Non-pigmented ciliary epithelial cell (primary cell): ENCODE measurements around the gene LPAR5.

Experiments used
- DNase-seq: peaks from one replicate; pipeline ENCODE4 v3.0.0-alpha.2; 2010; ENCODE audit warnings: low read depth

LPAR5 gene

DNA sequence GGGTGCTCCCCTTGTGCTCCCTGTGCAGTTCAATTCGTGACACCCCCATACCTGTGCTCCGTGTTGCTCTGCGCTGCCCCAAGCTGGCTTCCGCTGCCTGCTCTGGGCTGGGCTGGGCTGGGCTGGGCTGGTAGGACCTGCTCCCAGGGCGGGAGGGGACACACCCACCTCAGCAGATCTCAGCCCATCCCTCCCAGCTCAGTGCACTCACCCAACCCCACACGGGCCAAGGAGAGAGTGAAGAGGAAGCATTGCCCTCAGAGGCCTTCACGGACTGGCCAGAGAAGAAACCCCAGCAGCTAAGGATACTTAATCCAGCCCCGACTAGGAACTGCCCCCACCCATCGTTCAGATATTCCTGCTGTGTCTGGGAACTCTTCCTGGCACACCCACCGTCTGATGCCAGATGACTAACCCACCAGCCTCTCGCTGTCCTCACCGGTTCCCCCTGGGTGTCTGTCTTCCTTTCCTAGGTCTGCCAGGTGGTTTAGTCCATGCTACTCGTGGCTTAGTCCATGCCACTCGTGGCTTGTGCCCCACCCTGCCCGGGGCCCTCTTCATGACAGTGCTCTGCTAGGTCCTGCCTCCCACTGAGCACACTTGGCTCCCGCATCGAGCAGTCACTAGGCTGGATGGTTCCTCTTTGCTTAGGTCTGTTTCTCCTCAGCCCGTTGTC lies at the start of gene LPAR5:
LPAR5 (minus strand) TSS at position 104 of the 676 bp plus-strand sequence. CDS start 14,711 bp downstream, outside the sequence.
- DNase-seq: no peak

DNA sequence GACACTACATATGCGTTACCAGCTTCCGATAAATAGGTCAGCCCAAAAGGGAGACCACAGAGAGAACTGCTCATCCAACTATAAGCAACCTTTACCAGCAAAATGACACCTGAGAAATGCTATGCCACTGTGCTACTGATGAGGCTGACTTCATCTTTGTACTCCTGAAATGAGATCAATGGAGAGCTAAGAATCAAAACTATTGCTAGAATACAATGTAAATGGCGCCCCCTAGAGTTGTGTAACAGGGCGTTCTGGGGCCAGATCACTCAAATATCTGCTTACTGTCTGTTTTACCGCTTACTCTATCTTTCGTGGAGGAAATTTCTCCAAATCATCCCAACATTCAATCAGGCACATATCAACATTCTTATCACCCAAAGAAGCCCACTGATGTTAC lies 48.9 kb upstream of the LPAR5 start:
- no peak for DNase-seq

DNA sequence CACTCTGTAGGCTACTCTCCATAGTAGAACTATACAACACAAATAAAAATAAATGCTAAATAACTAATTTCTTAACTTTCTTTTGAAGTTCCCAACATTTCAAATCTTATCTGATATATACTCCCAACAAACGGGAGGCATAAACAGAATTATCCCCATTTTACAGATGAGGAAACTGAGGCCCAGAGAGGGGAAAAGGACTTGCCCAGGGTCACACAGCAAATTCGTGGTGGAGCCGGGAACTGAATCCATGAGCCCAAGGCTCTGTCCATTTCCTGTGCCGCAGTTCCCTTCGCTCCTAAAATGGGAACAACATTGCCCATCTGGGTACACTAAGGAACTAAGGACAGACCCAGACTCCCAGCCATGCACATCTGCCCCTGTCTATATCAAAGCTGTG lies 41.2 kb upstream of the LPAR5 start:
- DNase-seq: no peak

DNA sequence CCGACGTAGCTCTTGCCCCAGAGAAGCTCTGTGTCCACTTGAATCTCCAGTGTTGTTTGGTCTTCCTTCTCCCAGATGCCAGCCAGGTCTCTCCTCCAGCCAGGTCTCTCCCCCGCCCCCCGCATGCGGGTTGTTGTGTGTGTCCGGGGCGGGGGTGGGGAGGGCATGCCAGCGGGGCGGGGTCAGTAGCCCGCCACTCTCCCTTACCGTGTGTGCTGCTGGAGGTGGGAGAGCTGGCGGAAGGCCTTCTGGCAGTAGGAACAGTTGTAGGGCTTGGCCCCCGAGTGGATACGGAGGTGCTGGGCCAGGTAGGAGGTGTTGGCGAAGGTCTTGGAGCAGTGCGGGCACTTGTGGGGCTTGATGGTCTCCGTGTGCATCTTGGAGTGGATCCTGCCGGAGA lies 36.4 kb upstream of the LPAR5 start:
- DNase-seq: no peak

DNA sequence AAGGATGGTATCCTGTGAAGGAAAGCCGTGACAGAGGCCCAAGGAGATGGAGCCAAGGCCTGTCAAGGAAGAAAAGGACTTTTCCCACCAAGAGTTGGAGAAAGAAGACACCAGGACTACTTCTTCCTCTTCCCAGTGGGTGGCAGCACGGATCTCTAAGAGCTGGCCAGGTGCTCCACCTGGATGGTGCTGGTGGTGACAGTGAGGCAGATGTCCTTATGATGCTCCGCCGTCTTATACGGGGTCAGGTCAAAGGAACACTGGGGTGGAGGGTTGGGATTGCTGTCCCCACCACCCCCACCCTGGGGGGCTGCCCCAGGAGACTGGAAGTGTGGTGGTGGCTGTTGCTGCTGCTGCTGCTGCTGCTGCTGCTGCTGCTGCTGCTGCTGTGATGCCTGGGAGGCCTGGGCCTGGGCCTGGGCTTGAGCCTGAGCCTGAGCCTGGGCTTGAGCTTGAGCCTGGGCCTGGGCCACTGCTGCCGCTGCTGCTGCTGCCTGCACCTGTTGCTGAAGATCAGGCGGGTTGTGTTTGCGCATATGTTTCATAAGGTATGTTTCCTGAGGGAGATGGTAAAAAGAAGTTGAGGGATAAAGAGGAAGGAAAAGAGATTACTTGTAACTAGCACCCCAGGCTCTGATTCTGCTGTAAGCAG lies 31.9 kb upstream of the LPAR5 start:
- DNase-seq: no peak

DNA sequence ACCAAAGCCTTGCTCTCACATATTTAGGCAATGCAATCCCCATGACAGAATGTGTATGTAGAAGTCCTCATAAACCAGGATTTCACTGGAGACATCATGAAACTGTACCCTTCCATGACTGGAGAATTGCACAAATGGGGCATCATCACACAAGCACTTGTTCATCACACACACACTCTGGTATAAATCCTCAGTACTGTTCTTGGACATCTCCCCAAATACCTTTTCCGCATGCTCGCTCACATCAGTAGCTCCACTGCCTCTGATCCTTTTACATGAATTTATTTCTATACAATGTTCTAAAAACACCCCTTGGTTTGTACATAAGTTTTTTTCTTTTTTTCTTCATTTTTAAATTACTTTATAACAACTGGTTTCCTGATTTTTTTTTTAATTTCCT lies 30.5 kb upstream of the LPAR5 start:
- no peak for DNase-seq

DNA sequence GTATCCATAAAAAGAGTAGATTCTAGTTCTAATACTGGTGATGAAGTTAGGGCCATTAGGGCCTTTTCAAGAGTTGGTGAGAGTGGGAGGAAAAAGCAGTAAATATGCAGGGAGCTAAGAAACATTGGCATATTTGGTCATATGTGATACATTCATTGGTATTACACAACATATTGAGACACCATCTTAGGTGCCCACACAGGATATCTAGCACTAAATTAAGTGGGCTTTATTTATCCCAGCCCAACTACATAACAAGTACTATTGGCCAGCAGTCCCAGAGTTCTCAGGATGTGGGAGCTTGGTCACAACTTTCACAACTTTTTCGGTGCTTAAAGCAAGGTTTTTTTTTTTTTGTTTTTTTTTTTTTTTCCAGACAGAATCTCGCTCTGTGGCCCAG lies 29.1 kb upstream of the LPAR5 start:
- DNase-seq: no peak

DNA sequence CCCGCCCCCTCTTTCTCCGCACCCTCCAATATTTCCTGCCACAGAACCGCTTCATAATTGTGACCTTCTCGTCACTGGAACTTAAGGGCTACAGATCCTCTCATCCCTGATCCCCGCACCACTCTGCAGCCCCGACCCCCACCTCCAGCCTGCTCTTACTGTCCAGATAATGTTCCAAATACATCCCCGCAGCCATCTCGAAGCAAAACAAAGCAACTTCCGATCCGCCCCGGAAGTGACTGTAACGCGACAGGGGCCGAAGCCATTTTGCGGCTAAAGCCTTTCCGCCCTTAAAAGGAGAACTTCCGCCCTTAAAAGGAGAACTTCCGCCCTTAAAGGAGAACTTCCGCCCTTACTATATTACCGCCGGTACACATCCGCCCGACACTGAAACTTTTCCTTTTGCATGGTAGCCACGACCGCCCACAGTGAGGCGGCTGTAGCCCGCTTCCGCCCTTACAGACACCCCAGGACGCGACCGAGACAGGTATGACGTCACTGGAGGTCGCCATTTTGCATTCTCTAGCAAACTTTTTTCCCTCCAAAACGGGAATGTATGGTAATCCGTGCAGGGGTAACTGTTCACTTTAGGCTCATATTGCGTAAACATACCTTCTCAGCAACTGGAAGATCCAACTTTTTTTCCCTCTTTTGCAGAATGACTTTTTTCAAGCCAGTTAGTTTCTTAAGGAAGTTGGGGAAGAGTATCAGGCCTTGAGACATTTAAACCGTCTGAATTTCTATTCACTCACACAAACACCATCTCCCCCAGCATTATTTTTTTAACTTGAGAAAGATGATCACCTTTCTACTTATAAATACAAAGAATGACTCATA lies 27.4 kb upstream of the LPAR5 start, which contains the start of gene ING4:
ING4 (minus strand) TSS at position 214 of the 837 bp plus-strand sequence; CDS start at position 196, 18 bp downstream.
- peak; percentile 95 for DNase-seq

DNA sequence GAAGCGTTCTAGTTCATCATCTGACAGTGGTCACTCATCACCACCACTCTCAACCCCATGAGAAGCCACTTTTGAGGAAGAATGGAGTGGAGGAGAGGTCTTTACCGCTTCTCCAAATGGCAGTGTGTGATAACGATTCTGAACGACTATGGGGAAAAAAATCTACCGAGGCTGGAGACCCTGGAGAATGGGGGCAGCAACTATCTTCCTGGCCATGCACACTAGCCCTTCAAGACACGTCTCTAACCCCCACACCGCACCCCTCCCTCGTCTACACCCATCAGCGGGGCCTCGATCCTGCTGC lies 26.8 kb upstream of the LPAR5 start:
- DNase-seq: no peak

DNA sequence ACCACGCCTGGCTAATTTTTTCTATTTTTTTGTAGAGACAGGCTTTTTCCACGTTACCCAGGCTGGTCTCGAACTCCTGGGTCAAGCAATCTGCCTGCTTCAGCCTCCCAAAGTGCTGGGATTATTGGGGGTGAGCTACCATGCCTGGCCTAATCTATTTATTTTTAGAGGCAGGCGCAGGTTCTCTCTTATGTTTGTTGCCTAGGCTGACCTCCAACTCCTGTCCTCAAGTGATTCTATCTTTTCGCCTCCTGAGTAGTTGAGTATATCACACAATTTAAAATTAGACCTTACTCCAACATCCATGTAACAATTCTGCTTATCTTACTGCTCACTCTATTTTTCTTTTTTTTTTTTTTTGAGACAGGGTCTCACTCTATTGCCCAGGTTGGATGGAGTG lies 18.2 kb upstream of the LPAR5 start:
- no peak for DNase-seq

DNA sequence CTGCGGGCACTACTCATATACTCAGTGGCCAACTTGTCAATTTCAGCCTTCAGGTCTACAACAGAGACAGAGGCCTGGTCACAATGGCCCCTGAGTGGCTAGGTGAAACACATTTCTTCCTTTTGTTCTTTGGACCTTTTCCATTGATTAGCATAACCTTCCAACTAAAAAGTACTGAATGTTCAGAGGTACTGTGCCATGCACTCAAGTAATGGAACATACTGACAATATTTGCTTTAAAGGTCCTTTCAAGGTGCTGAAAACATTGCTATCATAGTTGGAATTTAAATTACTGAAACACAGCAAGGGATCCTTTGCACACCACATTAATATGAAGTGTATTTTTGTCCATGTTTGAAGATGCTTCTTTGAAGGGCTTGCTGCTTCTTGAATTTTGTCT lies 17.6 kb upstream of the LPAR5 start:
- no peak for DNase-seq

DNA sequence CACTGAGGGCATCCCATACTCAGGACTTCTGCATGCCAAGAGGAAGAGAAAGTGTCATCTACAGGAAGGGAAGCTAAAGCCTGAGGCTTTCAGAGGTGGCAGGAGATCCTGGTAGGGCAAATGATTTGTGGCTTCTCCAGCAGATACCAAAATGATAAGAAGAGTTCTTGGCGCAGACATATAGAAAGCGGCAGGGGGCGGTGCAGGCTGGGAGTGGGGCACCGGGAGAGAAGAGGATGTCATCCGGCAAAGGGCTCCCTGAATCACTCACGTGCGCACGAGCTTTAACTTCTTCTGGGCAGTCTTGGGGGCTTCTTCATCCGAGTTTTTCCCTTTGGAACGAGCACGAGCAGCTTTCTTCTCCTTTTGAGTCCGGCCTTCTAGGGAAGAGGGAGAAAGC lies 16.6 kb upstream of the LPAR5 start:
- DNase-seq: no peak

DNA sequence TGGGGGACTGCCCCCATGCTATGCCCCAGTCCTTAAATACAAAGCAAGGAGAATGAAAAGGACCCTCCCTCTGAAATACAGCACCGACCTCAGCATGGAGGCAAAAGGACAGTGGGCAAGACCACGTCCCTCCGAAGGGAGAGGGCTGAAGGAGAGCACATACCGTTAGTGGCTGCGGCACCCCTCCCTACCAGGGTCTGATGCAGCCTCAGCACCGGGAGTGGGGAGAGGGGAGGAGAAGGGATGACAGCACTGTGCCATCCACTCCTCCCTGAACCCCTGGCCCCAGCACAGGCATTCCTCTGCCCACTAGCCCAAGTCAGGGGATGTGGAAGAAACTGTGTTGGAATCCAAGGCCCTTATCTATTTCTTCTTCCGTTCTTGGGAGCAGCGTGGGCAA lies 15.1 kb upstream of the LPAR5 start:
- no peak for DNase-seq

DNA sequence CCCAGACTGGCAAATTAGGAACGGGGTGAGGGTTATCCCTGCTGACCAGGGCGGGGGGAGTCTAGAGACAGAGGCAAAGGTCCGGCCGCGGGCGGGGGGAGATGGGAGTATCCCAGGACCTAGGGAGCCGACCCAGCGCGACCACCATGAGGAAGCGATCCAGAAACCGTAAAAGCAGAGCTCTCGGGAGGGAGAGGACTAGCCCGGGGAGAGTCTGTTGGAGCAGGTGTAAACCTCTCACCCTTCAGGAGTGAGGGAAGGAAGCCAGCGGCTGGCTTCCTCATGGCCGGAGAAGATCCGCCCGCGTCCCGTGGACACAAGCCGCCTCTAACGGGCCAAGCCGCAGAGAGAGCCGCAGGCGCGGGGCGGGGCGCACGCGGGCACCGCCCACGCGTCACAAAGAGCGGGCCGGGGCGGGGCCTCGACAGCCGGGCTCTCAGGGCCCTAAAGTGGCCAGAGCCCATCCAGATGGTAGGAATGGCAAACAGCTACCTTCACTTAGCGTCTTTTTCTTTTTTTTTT lies 11.4 kb upstream of the LPAR5 start, which contains the start of gene ACRBP:
ACRBP (minus strand) TSS at position 350 of the 522 bp plus-strand sequence; CDS start at position 284, 66 bp downstream.
- DNase-seq: no peak

DNA sequence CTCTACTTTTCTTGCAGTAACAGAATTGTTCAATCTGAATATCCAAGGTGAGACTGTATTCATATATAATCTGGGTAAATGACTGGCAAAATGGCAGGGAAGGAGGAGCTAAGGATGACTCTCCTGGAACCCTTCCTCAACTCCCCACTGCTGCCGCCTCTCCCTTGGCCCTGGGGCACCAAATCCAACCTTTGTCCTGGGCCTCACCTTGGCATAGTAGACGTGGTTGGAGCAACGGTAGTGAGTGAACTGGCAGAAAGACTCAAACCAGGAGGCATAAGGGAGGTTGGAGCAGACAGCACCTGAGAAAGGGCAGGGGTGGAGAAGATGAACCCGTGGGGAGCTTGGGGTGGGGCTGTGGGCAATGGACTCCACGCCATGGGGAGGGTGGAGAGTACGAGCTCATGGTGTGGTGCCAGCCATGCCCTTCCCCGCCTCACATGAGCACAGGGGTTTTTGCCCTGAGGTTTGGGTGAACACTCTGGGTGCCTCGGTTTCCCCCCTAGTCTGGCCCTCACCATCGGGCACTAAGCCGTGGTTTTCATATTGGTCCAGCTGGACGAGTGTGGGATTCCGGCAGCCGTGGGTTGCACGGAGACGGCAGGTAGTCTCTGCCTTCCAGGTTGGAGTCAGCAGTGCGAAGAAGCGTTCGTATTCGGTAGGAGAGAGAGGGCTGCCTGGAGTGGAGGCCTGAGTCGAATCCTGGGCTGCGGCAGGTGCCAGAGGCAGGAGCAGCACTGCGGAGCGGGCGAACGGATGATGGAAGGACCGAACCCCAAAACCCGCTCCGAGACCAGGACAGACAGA lies 10.7 kb upstream of the LPAR5 start:
- no peak for DNase-seq

DNA sequence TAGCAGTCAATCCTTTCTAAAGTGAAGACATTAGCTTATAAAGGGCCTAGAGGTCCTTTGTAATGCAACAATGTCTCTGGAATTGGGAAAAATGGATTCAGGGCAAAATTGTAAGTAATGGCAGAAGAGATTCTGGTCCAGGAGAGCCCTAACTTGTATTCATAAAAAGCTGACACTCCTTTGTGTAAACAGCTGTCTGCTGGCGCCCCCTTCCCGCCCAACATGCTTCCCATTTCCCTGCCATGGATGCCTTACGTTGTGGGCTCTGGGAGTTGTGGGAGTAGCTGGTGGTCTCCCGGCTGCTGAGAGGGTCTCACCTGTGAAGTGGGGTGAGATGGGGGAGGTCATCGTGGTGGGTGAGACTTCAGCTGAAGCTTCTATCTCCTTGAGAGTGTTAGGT lies 9.1 kb upstream of the LPAR5 start:
- DNase-seq: no peak

DNA sequence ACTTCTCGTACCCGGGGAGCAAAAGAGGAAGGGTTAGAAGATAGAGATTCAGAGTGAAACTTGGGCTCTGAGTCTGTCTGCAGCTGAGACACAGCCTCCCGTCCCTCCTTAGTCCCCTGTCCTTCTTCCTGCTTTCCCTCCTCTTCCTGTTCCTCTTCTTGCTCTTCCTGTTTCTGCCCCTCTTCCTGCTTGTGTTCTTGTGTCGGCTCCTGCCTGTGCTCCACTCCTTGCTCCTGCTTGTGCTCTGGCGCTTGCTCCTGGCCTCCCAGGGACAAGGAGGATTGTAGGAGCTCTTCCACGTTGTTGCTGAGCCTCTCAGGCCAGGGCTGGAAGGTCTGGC lies 8.5 kb upstream of the LPAR5 start:
- no peak for DNase-seq

DNA sequence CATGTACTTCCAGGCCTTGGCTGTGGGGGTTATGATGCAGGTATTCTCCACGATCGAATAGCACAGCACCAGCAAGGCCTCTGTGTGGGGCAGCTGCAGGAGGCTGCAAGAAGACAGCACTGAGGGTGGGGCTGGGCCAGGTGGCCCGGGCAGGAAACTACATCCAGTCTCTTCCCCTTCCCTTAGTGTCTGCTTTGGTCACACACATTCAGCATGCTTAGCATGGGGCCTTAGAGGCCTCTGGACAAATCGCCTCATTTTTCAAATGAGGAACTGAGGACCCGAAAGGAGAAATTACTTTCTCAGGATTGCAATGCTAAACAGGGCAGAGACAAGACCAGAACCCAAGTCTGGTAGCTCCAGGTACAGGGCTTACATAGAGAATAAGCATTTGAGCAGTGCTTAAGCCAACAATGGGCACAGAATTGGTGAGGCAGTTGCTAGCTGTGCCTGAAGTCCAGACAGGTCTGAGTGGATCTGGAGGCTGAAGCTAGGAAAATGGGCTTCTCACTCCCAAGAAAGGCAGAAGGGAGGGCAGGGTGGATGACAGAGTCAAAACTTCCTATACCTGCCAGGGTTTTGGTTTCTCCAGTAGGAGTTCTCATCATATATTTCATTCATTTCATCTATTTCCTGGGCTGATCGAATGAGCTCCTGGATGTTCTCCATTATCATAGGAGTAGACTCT lies 8.0 kb upstream of the LPAR5 start:
- DNase-seq: no peak

DNA sequence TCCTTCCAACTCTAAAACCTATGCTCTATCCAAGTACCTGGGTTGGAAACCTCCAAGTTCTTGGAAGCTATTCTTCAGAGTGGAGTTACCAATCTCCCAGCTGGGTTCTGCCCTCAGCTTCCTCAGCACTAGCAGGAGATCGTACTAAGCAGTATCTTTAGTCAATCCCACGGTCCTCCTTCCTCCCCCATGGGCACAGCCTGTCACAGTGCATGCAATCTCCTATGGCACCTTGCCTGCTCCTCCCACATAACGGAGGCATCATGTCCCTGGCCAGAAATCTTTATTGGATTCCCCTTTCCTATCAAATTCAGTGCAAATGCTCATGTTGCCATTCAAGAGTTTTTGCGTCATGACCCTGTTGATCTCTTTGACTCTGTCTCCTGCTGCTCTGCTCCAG lies 5.4 kb upstream of the LPAR5 start:
- no peak for DNase-seq

DNA sequence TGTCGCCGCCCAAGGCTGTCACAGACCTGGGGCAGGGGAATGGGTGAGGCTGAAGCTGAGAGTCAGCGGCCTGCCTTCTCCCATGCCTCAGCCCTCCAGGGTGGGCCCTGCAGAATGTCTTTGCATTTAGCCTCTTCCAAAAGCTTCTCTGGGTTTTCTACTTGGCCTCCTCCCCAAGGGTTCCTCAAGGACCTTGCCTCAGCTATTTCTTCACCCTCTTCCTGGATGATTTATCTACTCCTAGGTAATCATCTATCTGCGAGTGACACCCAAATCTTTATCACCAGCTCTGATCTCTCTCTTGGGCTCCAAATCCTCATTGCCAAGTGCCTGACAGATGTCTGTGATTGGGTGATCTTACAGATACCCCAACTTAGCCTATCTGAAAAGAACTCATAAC lies 4.7 kb upstream of the LPAR5 start:
- DNase-seq: no peak

DNA sequence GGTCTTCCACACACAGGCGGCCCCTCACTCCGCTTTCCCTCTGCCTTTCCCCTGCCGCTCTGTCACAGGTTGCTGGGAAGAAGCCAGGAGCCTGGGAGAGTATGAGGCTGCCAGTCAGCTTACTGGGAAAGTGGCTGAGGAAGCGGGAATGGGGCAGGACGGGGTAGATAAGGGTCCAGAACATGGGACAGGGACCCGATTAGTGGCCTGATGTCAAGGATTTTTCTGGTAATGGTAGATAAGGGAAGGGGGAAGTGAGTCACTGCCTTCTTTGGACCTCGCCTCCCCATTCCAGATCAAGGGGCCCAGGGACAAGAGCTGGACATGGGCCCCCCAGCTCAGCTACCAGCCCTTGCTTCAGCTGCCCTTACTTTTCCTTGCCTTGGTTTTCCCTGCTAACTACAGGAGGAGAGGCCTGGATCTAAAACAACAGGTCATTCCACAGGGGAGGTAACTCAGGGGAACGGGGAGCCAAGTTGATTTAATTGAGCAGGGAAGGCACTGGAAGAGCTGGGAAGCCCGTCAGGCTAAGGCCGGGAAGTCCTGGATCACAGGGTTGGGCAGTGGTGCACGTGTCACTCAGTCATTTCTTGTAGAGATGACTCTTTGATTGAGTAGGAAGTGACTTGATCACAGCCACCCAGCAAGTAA lies 3.5 kb upstream of the LPAR5 start:
- DNase-seq: no peak
